ENCODE results near the gene INPP4B. TPM values are rescaled to one million over a fixed set of nuclear protein-coding genes. Genes with fewer than 3 reads are reported as not detected.

The INPP4B gene
- total and polyA plus RNA-seq, 2 donors (not counting 1 experiment from before 2014, with no cell fraction given): 0.03 TPM; not detected in 1

DNA sequence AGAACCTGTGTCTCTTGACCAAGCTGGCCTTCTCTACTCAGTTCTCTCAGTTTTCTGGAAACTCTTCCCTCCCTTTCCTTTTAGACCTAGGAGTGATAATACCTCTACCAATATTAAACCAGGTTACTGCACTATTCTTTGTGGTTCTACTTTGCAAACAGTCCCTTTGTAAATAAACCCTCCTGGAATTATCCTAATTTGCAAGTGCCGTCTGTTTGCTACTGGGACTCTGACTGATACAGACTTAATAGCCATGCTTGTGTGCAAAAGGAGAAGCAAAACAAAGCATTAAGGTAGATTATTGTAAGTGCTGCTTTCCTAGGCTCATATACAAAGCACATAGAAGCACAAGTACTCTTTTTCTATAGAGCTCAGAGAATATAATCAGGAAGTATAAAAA, 507.0 kb downstream of the INPP4B start:
- ATAC-seq (ENCODE audit: low read depth) (no peak), DNase-seq (no peak)
- H3K27ac ChIP-seq (ENCODE audit: low read length in 2 of 2): no peak overlapping the region
- Mint-ChIP-seq H3K9me3 (ENCODE audit: insufficient read depth) (no peaks in the 10 kb centered on the region), H3K4me3 (no peak overlapping the region), H3K4me1 (no peaks in the 10 kb centered on the region), H3K27me3 (no peaks in the 10 kb centered on the region), H3K27ac (no peak overlapping the region)
- H3K4me2 ChIP-seq (replicated peaks; ENCODE audit: low read depth, low read length, poor library complexity, severe bottlenecking): no peak overlapping the region
- no peaks in the 10 kb centered on the region for H4K20me1 ChIP-seq (ENCODE audit: control insufficient read depth, insufficient read depth, low read length, poor library complexity, severe bottlenecking)
- no peaks in the 10 kb centered on the region for H3K27me3 ChIP-seq (replicated peaks in 1 of 4; ENCODE audit: control extremely low read depth in 1 of 4, control insufficient read depth in 3 of 4, insufficient read depth in 4 of 4, low read length in 3 of 4)
- H3K4me1 ChIP-seq (ENCODE audit: control insufficient read depth in 2 of 2, insufficient read depth in 2 of 2, low read length in 2 of 2): no peaks in the 10 kb centered on the region
- no peak overlapping the region for H2AFZ ChIP-seq (ENCODE audit: insufficient read depth, low read depth, low read length, poor library complexity, severe bottlenecking)
- peaks cover 0 to 6% (median 0%) of the 10 kb centered on the region in 3 donors for H3K9me3 ChIP-seq (ENCODE audit: control extremely low read depth in 1 of 3, control insufficient read depth in 2 of 3, insufficient read depth in 1 of 3, low read length in 2 of 3)
- POLR2A ChIA-PET: no interaction called here
- intact Hi-C loops (cut with micrococcal nuclease): no loop called here
- H3K4me3 ChIP-seq (ENCODE audit: control extremely low read depth in 1 of 5, extremely low read depth in 1 of 5, insufficient read depth in 1 of 5, low read depth in 2 of 5, low read length in 4 of 5): no peak overlapping the region
- CTCF ChIA-PET: interaction anchor here (1.1 kb wide), 1 partner anchor 14 kb away, joined by 3 read pairs; no protein-coding TSS in a partner anchor
- H3K79me2 ChIP-seq (ENCODE audit: control insufficient read depth, insufficient read depth, low read length): no peaks in the 10 kb centered on the region
- H3K36me3 ChIP-seq (replicated peaks in 1 of 2; ENCODE audit: control extremely low read depth in 1 of 2, control insufficient read depth in 1 of 2, extremely low read depth in 1 of 2, insufficient read depth in 2 of 2, low read length in 1 of 2): no peaks in the 10 kb centered on the region
- H3K9ac ChIP-seq (ENCODE audit: low read length): no peak overlapping the region
- no CpG with 5 or more reads among the region's 1 CpG for WGBS (ENCODE audit: insufficient coverage)
- TF ChIP-seq, protein P1, sequence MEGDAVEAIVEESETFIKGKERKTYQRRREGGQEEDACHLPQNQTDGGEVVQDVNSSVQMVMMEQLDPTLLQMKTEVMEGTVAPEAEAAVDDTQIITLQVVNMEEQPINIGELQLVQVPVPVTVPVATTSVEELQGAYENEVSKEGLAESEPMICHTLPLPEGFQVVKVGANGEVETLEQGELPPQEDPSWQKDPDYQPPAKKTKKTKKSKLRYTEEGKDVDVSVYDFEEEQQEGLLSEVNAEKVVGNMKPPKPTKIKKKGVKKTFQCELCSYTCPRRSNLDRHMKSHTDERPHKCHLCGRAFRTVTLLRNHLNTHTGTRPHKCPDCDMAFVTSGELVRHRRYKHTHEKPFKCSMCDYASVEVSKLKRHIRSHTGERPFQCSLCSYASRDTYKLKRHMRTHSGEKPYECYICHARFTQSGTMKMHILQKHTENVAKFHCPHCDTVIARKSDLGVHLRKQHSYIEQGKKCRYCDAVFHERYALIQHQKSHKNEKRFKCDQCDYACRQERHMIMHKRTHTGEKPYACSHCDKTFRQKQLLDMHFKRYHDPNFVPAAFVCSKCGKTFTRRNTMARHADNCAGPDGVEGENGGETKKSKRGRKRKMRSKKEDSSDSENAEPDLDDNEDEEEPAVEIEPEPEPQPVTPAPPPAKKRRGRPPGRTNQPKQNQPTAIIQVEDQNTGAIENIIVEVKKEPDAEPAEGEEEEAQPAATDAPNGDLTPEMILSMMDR (IDR thresholded peaks at IDR 0.05): no peak
- no peak for TF ChIP-seq EZH2 (IDR thresholded peaks at IDR 0.05; ENCODE audit: borderline replicate concordance, insufficient read depth, low read depth, low read length, poor library complexity, severe bottlenecking)

GRCh38 chr4:142336251-142336934, 509.7 kb downstream of the INPP4B start:
- Histone ChIP-seq H3K9ac (ENCODE audit: low read length) (no peak overlapping the region), H2AFZ (ENCODE audit: insufficient read depth, low read depth, low read length, poor library complexity, severe bottlenecking) (no peak overlapping the region), H3K79me2 (ENCODE audit: control insufficient read depth, insufficient read depth, low read length) (no peaks in the 10 kb centered on the region), H3K27me3 (replicated peaks in 1 of 4; ENCODE audit: control extremely low read depth in 1 of 4, control insufficient read depth in 3 of 4, insufficient read depth in 4 of 4, low read length in 3 of 4) (no peaks in the 10 kb centered on the region), H3K9me3 (ENCODE audit: control extremely low read depth in 1 of 3, control insufficient read depth in 2 of 3, insufficient read depth in 1 of 3, low read length in 2 of 3) (peaks cover 0 to 6% (median 0%) of the 10 kb centered on the region in 3 donors), H3K27ac (ENCODE audit: low read length in 2 of 2) (no peak overlapping the region), H3K4me3 (ENCODE audit: control extremely low read depth in 1 of 5, extremely low read depth in 1 of 5, insufficient read depth in 1 of 5, low read depth in 2 of 5, low read length in 4 of 5) (no peak overlapping the region), H3K4me1 (ENCODE audit: control insufficient read depth in 2 of 2, insufficient read depth in 2 of 2, low read length in 2 of 2) (no peaks in the 10 kb centered on the region), H4K20me1 (ENCODE audit: control insufficient read depth, insufficient read depth, low read length, poor library complexity, severe bottlenecking) (no peaks in the 10 kb centered on the region), H3K36me3 (replicated peaks in 1 of 2; ENCODE audit: control extremely low read depth in 1 of 2, control insufficient read depth in 1 of 2, extremely low read depth in 1 of 2, insufficient read depth in 2 of 2, low read length in 1 of 2) (no peaks in the 10 kb centered on the region), H3K4me2 (replicated peaks; ENCODE audit: low read depth, low read length, poor library complexity, severe bottlenecking) (no peak overlapping the region)
- no peak overlapping the region for H3K4me3 Mint-ChIP-seq
- H3K27ac Mint-ChIP-seq: no peak overlapping the region
- H3K27me3 Mint-ChIP-seq: no peaks in the 10 kb centered on the region
- no peak for TF ChIP-seq EZH2 (IDR thresholded peaks at IDR 0.05; ENCODE audit: borderline replicate concordance, insufficient read depth, low read depth, low read length, poor library complexity, severe bottlenecking)
- TF ChIP-seq, protein P1 (IDR thresholded peaks at IDR 0.05): no peak
- WGBS (ENCODE audit: insufficient coverage): 95% methylated on average over 9 of the region's 12 CpGs
- no peaks in the 10 kb centered on the region for H3K9me3 Mint-ChIP-seq (ENCODE audit: insufficient read depth)
- CTCF ChIA-PET: no interaction called here
- POLR2A ChIA-PET: no interaction called here
- intact Hi-C loops (cut with micrococcal nuclease): no loop called here
- H3K4me1 Mint-ChIP-seq: no peaks in the 10 kb centered on the region
- no peak for ATAC-seq (ENCODE audit: low read depth)
- DNase-seq: no peak

All from B cell (primary cell).